HUES48 (cell line): ENCODE measurements around the gene TMBIM1.

Experiments used
- H3K27ac ChIP-seq: one replicate; pipeline ENCODE4 v1.7.0; 2013; ENCODE audit warnings: low read depth, low read length, inconsistent platforms
- H3K27me3 ChIP-seq: 2 replicates; pipeline ENCODE4 v1.6.1; 2013; ENCODE audit warnings: mild to moderate bottlenecking, low read length; ENCODE audit not compliant: control insufficient read depth, insufficient read depth
- H3K36me3 ChIP-seq: 2 replicates; pipeline ENCODE4 v1.6.1; 2013; ENCODE audit warnings: low read length; ENCODE audit not compliant: control insufficient read depth, insufficient read depth
- H3K4me1 ChIP-seq: 2 replicates; pipeline ENCODE4 v1.6.1; 2013; ENCODE audit warnings: mild to moderate bottlenecking, low read length; ENCODE audit not compliant: control insufficient read depth, insufficient read depth
- H3K4me3 ChIP-seq: 2 replicates; pipeline ENCODE4 v1.5.1; 2013; ENCODE audit warnings: mild to moderate bottlenecking, low read depth, low read length
- H3K9ac ChIP-seq: 2 replicates; pipeline ENCODE4 v1.6.1; 2013; ENCODE audit warnings: mild to moderate bottlenecking, low read depth, low read length, moderate library complexity
- H3K9me3 ChIP-seq: 2 replicates; pipeline ENCODE4 v1.6.1; 2013; ENCODE audit warnings: low read length; ENCODE audit not compliant: control insufficient read depth, insufficient read depth

Gene TMBIM1

DNA sequence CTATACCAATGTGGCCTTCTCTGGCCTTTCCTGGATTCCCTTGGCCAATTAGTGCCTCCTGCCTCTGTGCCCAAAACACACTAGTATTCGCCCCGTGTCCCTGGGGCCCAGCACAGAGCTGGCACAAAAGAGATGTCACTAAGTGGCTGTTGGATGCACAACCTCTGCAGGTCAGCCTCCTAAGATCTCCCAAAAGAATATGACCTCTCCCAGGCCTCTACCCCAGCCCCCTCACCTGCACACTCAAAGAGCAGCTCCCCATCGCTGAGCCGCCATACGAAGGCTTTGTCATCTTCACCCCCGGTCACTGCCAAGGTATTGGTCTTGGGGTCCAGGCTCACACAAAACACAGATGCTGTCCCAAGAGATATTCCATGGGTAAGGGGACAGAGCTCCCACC, 25.0 kb downstream of the TMBIM1 start:
- Histone ChIP-seq H3K36me3 (peaks cover 45% of the 10 kb centered on the region), H3K27ac (no peak overlapping the region), H3K9me3 (no peaks in the 10 kb centered on the region), H3K4me3 (no peak overlapping the region), H3K27me3 (no peaks in the 10 kb centered on the region), H3K4me1 (peaks cover 5% of the 10 kb centered on the region; the same call in 1 of the 2 replicates), H3K9ac (no peak overlapping the region)

DNA sequence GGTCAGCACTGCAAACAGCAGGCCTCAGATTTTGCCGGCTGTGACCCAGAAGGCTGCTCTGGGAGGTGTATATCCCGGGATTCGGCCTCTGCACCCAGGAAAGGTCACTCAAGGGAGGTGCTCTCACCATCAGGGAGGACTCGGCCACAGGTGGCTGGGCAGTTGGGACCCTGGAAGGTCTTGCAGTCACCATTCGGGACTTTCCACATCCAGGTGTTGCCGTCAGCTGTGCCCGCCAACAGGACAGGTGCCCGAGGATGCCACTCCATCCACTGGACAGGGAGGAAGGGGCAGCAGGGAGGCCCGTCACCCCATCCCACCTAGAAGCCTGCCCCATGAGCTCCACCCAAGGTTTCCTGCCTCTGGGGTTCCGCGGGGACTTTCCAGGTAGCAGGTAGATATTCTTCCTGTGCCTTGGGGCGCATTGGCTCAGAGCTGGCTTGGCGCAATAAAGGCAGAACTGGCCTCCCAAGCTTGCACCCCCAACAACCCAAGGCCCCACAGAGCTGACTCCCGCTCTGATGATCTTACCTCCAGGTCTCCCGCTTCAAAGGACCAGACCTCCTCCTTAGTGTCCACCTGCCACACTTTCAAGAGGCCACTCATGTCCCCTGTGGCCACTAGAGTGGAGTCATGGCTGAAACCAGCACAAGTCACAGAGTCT, 25.9 kb downstream of the TMBIM1 start:
- peaks cover 45% of the 10 kb centered on the region for H3K36me3 ChIP-seq
- H3K27me3 ChIP-seq = no peaks in the 10 kb centered on the region
- no peak overlapping the region for H3K27ac ChIP-seq

DNA sequence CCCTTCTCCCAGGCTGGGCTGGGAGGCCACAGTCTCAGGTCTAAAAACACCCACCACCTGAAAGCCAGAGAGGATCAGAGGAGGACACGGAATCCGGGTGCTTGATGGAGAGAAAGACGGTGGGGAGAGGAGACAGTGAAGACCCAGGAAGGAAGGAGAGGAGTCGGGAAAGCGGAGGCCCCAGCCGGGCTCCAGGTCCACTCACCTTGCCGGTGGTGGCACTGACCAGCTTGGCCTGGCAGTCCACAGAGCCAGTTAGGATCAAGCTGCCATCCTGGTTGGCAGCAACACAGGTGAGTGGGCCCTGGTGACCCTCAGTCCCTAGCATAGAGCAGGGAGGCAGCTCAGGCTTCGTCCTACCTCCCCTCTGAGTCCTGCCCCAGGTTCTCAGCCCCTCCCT, 26.7 kb downstream of the TMBIM1 start:
- no peaks in the 10 kb centered on the region for H3K27me3 ChIP-seq
- H3K9ac ChIP-seq = no peak overlapping the region
- H3K36me3 ChIP-seq = peaks cover 45% of the 10 kb centered on the region
- H3K4me3 ChIP-seq = no peak overlapping the region
- no peaks in the 10 kb centered on the region for H3K9me3 ChIP-seq
- H3K4me1 ChIP-seq = peaks cover 10% of the 10 kb centered on the region
- H3K27ac ChIP-seq = no peak overlapping the region

More for the DNA sequence above, 25.9 kb downstream of the TMBIM1 start:
- Histone ChIP-seq H3K9ac (no peak overlapping the region), H3K4me1 (peaks cover 8% of the 10 kb centered on the region; the same call in 1 of the 2 replicates), H3K9me3 (no peaks in the 10 kb centered on the region), H3K4me3 (no peak overlapping the region)

DNA sequence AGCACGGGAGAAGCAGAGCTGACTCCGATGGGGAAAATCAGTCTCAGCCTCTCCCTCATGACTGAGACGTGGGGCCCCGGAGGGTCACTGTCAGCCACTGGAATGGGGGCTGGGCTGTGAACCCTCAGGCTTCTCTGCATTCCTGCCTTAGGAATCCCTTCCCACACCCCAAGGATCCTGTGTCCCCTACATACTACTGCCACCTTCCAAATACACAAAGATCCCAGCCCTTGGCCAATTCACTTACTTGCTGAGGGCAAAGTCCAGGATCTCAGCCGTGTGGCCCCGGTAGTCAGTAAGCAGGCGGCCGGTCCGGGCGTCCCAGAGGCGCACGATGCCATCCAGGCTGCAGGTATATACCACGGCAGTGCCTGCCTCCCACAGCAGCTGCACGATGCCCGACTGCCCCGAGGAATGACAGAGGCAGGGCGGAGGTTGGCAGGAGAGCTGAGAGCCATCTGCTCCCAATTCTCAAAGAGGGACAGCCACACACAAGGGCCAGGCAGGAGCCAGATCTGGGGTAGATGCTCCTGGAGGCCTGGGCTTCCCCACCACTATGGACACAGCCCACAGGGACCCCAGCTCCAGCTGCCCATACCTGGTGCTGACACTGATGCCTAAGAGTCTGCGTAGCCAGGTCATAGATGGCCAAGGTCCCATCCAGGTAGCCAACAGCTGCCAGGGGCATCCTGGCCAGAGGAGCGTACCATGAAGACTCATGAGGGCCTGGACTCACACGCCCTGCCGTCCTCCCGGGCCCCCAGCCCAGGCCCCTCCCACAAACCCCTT, 27.3 kb downstream of the TMBIM1 start:
- H3K4me3 ChIP-seq = no peak overlapping the region
- no peak overlapping the region for H3K27ac ChIP-seq
- no peaks in the 10 kb centered on the region for H3K27me3 ChIP-seq
- H3K36me3 ChIP-seq = peaks cover 45% of the 10 kb centered on the region
- no peaks in the 10 kb centered on the region for H3K9me3 ChIP-seq
- peaks cover 14% of the 10 kb centered on the region for H3K4me1 ChIP-seq
- no peak overlapping the region for H3K9ac ChIP-seq

DNA sequence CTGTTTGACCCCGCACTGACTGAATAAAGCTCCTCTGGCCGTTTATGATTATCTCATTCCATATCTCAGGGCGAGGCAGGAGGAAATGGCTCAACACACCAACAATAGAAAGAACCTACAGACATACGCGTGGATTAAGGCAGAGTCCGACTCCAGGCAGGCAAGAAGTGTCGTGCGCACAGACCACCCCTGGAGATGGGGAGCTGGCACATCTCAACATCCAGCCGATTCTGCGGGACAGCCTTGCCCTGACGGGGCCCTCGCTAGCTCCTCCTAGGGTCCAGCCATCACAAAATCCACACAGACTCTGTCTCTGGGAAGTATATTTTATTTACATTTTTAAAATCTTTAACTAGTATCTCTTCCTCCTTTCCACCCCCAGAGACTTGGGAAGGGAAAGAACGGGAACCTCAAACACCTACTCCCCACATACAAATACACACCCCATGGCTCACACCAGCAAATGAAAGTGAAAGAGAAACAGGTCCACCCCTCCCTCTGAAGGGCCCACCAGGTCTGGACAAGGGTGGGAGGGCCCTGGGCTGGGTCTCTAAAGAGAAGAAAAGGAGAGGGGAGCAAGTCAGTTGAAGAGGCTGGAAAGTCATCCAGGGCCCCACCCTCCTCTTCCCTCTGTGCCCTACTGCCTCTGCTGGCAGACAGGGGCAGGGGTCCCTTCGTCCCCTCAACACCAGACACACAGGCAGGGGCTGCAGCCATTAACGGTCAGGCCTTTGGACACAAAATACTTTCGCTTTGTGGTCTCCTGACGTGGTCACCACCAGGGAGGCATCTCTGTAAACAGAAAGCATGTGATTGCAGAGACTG, 28.3 kb downstream of the TMBIM1 start:
- no peak overlapping the region for H3K27ac ChIP-seq
- peaks cover 14% of the 10 kb centered on the region for H3K4me1 ChIP-seq

DNA sequence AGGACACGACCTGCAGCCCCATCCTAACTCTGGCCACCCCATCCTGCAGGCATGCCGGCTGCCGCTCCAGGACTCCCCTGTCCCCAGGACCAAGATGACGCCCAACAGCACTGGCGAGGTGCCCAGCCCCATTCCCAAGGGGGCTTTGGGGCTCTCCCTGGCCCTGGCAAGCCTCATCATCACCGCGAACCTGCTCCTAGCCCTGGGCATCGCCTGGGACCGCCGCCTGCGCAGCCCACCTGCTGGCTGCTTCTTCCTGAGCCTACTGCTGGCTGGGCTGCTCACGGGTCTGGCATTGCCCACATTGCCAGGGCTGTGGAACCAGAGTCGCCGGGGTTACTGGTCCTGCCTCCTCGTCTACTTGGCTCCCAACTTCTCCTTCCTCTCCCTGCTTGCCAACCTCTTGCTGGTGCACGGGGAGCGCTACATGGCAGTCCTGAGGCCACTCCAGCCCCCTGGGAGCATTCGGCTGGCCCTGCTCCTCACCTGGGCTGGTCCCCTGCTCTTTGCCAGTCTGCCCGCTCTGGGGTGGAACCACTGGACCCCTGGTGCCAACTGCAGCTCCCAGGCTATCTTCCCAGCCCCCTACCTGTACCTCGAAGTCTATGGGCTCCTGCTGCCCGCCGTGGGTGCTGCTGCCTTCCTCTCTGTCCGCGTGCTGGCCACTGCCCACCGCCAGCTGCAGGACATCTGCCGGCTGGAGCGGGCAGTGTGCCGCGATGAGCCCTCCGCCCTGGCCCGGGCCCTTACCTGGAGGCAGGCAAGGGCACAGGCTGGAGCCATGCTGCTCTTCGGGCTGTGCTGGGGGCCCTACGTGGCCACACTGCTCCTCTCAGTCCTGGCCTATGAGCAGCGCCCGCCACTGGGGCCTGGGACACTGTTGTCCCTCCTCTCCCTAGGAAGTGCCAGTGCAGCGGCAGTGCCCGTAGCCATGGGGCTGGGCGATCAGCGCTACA, 29.4 kb downstream of the TMBIM1 start:
- H3K27ac ChIP-seq = no peak overlapping the region
- no peak overlapping the region for H3K9ac ChIP-seq
- peaks cover 14% of the 10 kb centered on the region for H3K4me1 ChIP-seq
- H3K27me3 ChIP-seq = no peaks in the 10 kb centered on the region
- no peak overlapping the region for H3K4me3 ChIP-seq
- H3K9me3 ChIP-seq = no peaks in the 10 kb centered on the region
- peaks cover 45% of the 10 kb centered on the region for H3K36me3 ChIP-seq

More for the DNA sequence above, 28.3 kb downstream of the TMBIM1 start:
- no peaks in the 10 kb centered on the region for H3K27me3 ChIP-seq
- H3K9me3 ChIP-seq = no peaks in the 10 kb centered on the region
- H3K4me3 ChIP-seq = no peak overlapping the region
- no peak overlapping the region for H3K9ac ChIP-seq
- peaks cover 45% of the 10 kb centered on the region for H3K36me3 ChIP-seq

DNA sequence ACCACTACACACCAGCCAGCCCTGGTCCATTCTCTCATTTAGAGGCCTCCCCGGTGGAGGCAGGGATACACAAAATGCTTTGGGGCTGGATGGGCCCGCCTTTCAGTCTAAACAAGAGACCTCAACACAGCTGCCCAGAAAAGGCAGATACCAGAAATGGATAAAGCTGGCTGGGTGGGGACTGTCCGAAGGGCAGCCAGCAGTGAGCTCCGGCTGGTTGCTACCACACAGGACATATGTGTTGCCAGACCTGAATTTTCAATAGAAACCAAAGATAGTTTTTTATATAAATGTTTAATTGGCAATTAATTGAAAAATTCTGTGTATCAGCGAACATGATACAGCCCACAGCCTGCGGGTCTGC, 30.1 kb downstream of the TMBIM1 start:
- Histone ChIP-seq H3K4me1 (peaks cover 18% of the 10 kb centered on the region), H3K4me3 (no peak overlapping the region), H3K27ac (no peak overlapping the region), H3K9ac (no peak overlapping the region), H3K27me3 (no peaks in the 10 kb centered on the region), H3K9me3 (no peaks in the 10 kb centered on the region), H3K36me3 (peaks cover 40% of the 10 kb centered on the region)

DNA sequence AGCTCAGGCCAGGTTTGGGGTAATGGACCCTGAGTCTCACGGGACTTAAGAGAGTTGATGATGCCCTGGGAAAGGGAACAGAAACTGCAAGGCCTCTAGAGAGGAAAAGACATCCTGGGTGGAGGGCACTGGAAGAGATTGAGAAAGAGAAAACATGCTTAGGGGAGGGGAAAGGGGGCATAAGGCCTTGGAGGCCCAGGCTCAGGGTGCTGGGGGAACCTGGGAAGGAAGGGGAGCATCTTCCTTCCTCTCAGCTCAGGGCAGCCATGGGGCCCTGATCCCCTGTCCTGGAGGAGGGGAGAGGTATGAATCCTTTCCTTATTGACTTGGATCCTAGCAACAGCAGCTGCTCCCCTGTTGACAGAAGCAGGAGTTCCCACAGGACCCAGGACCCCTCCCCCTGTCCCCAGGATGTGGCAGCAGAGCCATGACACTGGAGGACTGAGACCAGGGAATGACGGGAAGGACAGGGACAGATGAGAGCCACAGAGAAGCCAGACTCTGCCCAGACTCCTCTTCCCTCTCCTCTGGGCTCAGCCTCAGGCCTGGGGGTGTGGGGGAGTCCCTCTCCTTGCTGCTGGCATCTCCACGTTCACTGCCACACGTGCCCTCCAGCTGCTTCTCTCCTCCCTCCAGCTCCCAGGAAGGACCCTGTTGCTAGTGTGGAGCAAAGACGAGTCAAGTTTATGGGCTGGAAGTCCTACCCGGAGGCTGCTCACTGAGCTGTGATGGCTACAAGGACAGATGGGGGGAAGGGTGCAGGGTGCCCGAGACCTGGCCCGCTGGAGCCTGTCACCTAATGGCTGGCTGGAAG, 30.7 kb downstream of the TMBIM1 start:
- H3K4me3 ChIP-seq = no peak overlapping the region
- H3K9me3 ChIP-seq = no peaks in the 10 kb centered on the region
- no peak overlapping the region for H3K9ac ChIP-seq
- peaks cover 19% of the 10 kb centered on the region for H3K4me1 ChIP-seq
- peaks cover 34% of the 10 kb centered on the region for H3K36me3 ChIP-seq
- H3K27me3 ChIP-seq = no peaks in the 10 kb centered on the region
- peak overlapping the region; percentile 51 for H3K27ac ChIP-seq

DNA sequence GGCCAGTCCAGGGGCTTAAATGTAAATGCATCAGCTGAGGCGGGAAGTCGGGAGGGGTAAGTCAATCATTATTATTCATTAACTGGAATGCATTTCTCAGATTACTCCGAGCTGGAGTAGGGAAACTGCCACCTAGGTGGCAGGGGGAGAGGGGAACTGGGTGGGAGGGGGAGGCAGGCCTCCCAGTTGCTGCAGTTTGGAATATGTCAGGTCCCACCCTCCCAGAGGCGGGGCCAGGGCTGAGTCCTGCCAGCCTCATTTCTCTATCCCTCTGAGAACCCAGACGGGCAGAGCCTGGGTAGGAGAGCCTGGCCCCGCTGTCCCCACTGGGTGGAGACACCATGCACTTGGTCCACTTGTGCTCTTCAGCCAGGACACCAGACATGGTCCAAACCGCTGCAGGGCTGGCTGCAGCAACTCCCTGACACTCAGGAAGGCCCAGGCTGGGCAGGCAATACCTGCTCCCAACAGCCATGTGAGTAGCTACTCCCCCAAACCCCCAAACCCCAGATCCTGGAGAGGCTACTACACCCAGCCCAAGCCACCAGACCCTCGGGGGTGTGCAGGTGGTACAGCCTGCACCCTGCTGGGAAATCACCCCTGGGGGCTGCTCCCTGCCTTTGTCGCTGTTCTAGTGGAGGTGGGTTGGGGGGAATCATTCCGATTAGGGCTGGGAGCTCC, 31.4 kb downstream of the TMBIM1 start, which contains the start of gene GPBAR1:
TSS of gene GPBAR1 (plus strand) at position 274 of the 681 bp plus-strand sequence. CDS start 1,710 bp downstream, outside the sequence.
- Histone ChIP-seq H3K9ac (no peak within 1 kb of the TSS), H3K27me3 (no peaks in the 10 kb centered on the region), H3K27ac (peak within 1 kb of the TSS; percentile 63), H3K9me3 (no peaks in the 10 kb centered on the region), H3K4me3 (no peak within 1 kb of the TSS), H3K36me3 (peaks cover 30% of the 10 kb centered on the region), H3K4me1 (peaks cover 19% of the 10 kb centered on the region)
